Measurements from ENCODE around the gene PTPRD. TPM values are rescaled to one million over a fixed set of nuclear protein-coding genes. Genes with fewer than 3 reads are reported as not detected.

Gene PTPRD
- total RNA-seq, 2 donors from 2014 or later = 60.1 to 75.7 TPM

GRCh38 chr9:9560382-9561035 lies 1052.3 kb downstream of the PTPRD start:
- no peaks in the 10 kb centered on the region for H3K9me3 ChIP-seq
- H3K4me3 ChIP-seq = no peak overlapping the region
- TF ChIP-seq CTCF (IDR thresholded peaks at IDR 0.05) = no peak
- no peak overlapping the region for H3K9ac ChIP-seq (ENCODE audit: low read depth in 2 of 2, low read length in 2 of 2)
- H3K4me1 ChIP-seq = no peaks in the 10 kb centered on the region
- no peaks in the 10 kb centered on the region for H3K36me3 ChIP-seq
- intact Hi-C loops (cut with DNase I) = no loop called here
- no peaks in the 10 kb centered on the region for H3K27me3 ChIP-seq
- DNase-seq = no peak
- H3K27ac ChIP-seq = no peak overlapping the region

- no peak overlapping the region for H3K4me3 ChIP-seq
- no peak for DNase-seq
- H3K9me3 ChIP-seq = no peaks in the 10 kb centered on the region
- TF ChIP-seq CTCF (IDR thresholded peaks at IDR 0.05) = no peak
- H3K27me3 ChIP-seq = no peaks in the 10 kb centered on the region
- H3K9ac ChIP-seq (ENCODE audit: low read depth in 2 of 2, low read length in 2 of 2) = no peak overlapping the region
- H3K27ac ChIP-seq = no peak overlapping the region
- no peaks in the 10 kb centered on the region for H3K4me1 ChIP-seq
- H3K36me3 ChIP-seq = no peaks in the 10 kb centered on the region
- intact Hi-C loops (cut with DNase I) = no loop called here
Observed at GRCh38 chr9:9558907-9559306, 1053.9 kb downstream of the PTPRD start.

GRCh38 chr9:9557804-9558334 lies 1054.9 kb downstream of the PTPRD start:
- no peaks in the 10 kb centered on the region for H3K36me3 ChIP-seq
- TF ChIP-seq CTCF (IDR thresholded peaks at IDR 0.05) = no peak
- no peaks in the 10 kb centered on the region for H3K4me1 ChIP-seq
- H3K9me3 ChIP-seq = no peaks in the 10 kb centered on the region
- no peak overlapping the region for H3K27ac ChIP-seq
- intact Hi-C loops (cut with DNase I) = no loop called here
- no peak overlapping the region for H3K4me3 ChIP-seq
- no peak overlapping the region for H3K9ac ChIP-seq (ENCODE audit: low read depth in 2 of 2, low read length in 2 of 2)
- H3K27me3 ChIP-seq = no peaks in the 10 kb centered on the region
- no peak for DNase-seq

GRCh38 chr9:9556865-9557803 lies 1055.7 kb downstream of the PTPRD start:
- no peaks in the 10 kb centered on the region for H3K4me1 ChIP-seq
- TF ChIP-seq CTCF (IDR thresholded peaks at IDR 0.05) = no peak
- no peak overlapping the region for H3K9ac ChIP-seq (ENCODE audit: low read depth in 2 of 2, low read length in 2 of 2)
- no peaks in the 10 kb centered on the region for H3K36me3 ChIP-seq
- intact Hi-C loops (cut with DNase I) = no loop called here
- no peak overlapping the region for H3K4me3 ChIP-seq
- no peak for DNase-seq
- H3K9me3 ChIP-seq = no peaks in the 10 kb centered on the region
- H3K27ac ChIP-seq = no peak overlapping the region
- H3K27me3 ChIP-seq = no peaks in the 10 kb centered on the region

GRCh38 chr9:9552665-9553064 lies 1060.1 kb downstream of the PTPRD start:
- H3K9ac ChIP-seq (ENCODE audit: low read depth in 2 of 2, low read length in 2 of 2) = no peak overlapping the region
- TF ChIP-seq CTCF (IDR thresholded peaks at IDR 0.05) = no peak
- no peaks in the 10 kb centered on the region for H3K4me1 ChIP-seq
- no peaks in the 10 kb centered on the region for H3K9me3 ChIP-seq
- DNase-seq = no peak
- no peaks in the 10 kb centered on the region for H3K27me3 ChIP-seq
- intact Hi-C loops (cut with DNase I) = no loop called here
- H3K36me3 ChIP-seq = no peaks in the 10 kb centered on the region
- H3K27ac ChIP-seq = no peak overlapping the region
- H3K4me3 ChIP-seq = no peak overlapping the region
